ENCODE data around the gene POLA1. TPM values are rescaled to one million over a fixed set of nuclear protein-coding genes. Genes with fewer than 3 reads are reported as not detected.

POLA1 gene
- total and polyA plus RNA-seq, 2 donors: 7.2 to 37.9 TPM

DNA sequence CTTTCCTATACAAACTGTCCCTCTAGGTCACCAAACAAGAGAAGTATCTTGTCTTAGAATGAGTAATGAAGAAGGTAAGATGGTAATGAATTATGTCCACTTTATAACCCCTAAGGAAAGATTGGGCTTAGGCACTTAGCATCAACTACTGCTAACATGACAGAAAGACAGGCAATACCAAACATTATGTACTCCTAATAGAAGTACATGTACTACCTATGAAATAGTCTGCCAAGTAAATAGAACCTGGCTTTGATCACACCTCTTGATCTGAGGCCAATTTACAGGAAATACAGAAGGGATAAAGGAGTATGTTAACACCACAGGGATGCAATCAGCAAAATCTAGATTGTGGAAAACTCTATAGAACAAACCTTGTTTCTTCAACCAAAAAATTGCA is 32.4 kb upstream of the POLA1 start:
- Histone ChIP-seq H3K27ac (ENCODE audit: low read depth) (no peak overlapping the region), H3K4me1 (ENCODE audit: insufficient read depth) (no peaks in the 10 kb centered on the region), H3K4me3 (ENCODE audit: low read depth, low read length) (no peak overlapping the region), H3K36me3 (ENCODE audit: insufficient read depth) (no peaks in the 10 kb centered on the region)
- DNase-seq (ENCODE audit: extremely low spot score): no peak

DNA sequence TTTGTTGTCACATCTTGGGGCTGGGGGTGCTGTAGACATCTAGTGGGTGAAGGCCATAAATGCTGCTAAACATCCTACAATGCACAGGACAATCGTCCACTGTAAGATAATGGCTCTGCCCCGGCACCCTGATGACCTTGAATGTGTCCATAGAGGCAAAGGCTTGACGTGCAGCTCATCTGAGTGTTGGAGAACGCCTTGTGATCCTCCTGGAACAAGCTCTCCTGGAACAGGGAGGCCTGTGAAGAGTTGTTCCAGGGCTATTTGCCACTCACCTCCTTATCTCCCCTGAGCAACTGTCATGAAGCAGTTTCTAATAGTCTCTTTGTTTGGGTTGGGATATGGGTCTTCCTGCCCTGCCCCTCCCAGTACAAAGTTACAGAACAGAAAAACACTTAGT is 31.4 kb upstream of the POLA1 start:
- Histone ChIP-seq H3K4me3 (ENCODE audit: low read depth, low read length) (no peak overlapping the region), H3K4me1 (ENCODE audit: insufficient read depth) (no peaks in the 10 kb centered on the region), H3K36me3 (ENCODE audit: insufficient read depth) (no peaks in the 10 kb centered on the region), H3K27ac (ENCODE audit: low read depth) (no peak overlapping the region)
- no peak for DNase-seq (ENCODE audit: extremely low spot score)
- 75% methylated on average over 4 of the region's 4 CpGs for WGBS

GRCh38 chrX:24668111-24668510 is 25.6 kb upstream of the POLA1 start:
- DNase-seq (ENCODE audit: extremely low spot score): no peak
- Histone ChIP-seq H3K4me1 (ENCODE audit: insufficient read depth) (no peaks in the 10 kb centered on the region), H3K36me3 (ENCODE audit: insufficient read depth) (no peaks in the 10 kb centered on the region), H3K27ac (ENCODE audit: low read depth) (no peak overlapping the region), H3K4me3 (ENCODE audit: low read depth, low read length) (no peak overlapping the region)
- WGBS: 23% methylated on average over 3 of the region's 3 CpGs

DNA sequence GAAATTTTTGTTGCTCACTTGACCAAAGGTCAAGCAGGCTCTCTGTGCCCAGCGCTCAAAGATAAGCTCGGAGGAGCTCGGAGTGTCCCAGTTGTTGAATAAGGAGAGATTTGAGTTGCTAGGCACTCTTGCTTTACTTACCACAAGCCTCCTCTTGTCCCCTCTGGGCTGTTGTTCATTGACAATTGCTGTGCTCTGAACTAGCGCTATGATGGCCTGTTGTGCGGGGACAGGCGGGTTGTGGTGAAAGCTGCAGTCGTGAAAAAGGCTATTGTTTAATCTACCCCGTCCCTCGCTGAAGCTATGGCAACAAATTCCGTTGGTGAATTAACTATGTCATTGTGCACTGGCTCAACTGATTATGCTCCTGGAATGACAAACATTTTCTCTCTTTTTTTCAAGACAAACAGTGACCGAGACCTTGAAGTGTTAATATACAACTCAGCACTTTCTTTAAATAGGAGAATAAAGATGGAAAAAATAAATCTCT is 21.0 kb upstream of the POLA1 start:
- no peak overlapping the region for H3K4me3 ChIP-seq (ENCODE audit: low read depth, low read length)
- no peaks in the 10 kb centered on the region for H3K36me3 ChIP-seq (ENCODE audit: insufficient read depth)
- WGBS: 74% methylated on average over 11 of the region's 11 CpGs
- no peak overlapping the region for H3K27ac ChIP-seq (ENCODE audit: low read depth)
- no peak for DNase-seq (ENCODE audit: extremely low spot score)
- no peaks in the 10 kb centered on the region for H3K4me1 ChIP-seq (ENCODE audit: insufficient read depth)

DNA sequence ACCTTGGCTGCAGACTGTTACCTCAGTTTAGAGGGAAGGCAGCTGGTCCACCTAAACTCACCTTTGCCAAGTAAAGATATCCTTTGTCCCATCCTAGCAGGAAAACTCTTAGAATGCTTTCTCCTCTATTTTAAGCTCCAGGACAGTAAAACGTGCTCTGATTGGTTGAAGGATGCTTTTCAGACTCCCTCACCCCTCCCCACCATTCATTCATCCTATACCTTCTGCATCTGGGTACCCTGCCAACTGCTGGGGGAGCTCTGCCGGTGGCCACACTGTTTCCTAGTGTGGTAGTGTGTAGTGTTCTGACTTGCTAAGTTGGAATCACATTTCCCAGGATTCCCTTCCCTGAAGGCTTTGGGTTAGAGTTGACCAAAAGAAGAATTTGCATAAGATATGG is 20.3 kb upstream of the POLA1 start:
- Histone ChIP-seq H3K36me3 (ENCODE audit: insufficient read depth) (no peaks in the 10 kb centered on the region), H3K4me3 (ENCODE audit: low read depth, low read length) (no peak overlapping the region), H3K27ac (ENCODE audit: low read depth) (no peak overlapping the region), H3K4me1 (ENCODE audit: insufficient read depth) (no peaks in the 10 kb centered on the region)
- 58% methylated on average over 2 of the region's 2 CpGs for WGBS
- DNase-seq (ENCODE audit: extremely low spot score): no peak

DNA sequence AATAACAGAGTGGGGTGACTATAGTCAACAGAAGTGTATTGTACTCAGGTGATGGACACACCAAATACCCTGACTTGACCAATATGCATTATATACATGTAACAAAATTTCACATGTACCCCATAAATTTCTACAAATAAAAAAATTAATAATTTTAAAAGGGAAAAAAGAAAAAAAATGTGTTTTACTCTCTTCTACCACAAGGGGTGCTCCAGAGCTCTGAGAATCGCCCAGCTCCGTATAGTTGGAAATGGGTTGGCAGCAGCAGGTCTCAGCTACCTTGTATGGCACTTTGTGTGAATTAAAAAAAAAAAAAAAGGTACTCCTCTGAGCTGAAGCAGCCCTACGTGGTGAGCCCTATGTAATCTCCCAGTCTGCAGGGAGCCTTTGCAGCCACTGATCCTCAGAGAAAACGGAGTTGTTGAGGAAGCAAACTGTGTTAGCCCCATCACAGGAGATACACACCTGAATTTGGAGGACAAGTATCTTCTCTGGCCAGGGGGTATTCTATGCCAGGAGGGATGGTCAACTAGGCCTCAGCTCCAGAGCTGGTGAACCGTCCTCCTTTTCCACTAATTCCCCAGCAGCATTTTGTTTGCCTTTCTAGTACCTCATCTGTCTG is 17.2 kb upstream of the POLA1 start:
- no peaks in the 10 kb centered on the region for H3K4me1 ChIP-seq (ENCODE audit: insufficient read depth)
- no peak overlapping the region for H3K27ac ChIP-seq (ENCODE audit: low read depth)
- 37% methylated on average over 5 of the region's 5 CpGs for WGBS

DNA sequence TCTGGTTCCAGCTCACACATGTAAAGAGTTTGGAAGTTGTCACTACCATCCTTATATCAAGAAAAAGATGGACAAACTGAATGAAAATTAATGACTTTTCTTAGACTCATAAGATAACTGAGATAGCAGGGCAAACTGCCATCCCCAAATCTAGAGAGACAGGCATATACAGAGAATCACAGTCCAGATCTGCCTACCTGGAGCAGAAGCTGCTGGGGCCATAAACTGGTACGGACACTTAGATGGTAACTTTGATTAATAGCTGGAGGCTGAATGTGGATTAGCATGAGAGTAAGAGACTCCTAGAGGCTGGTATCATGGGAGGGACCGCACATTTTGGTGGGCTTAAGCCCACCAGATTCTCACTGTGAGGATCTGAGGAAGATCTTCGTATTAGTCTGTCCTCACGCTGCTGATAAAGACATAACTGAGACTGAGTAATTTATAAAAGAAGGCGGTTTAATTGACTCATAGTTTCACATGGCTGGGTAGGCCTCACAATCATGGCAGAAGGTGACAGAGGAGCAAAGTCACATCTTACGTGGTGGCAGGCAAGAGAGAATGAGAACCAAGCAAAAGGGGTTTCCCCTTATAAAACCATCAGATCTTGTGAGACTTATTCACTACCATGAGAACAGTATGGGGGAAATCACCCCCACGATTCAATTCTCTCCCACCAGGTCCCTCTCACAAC is 10.8 kb upstream of the POLA1 start:
- Histone ChIP-seq H3K27ac (ENCODE audit: low read depth) (no peak overlapping the region), H3K36me3 (ENCODE audit: insufficient read depth) (no peaks in the 10 kb centered on the region), H3K4me3 (ENCODE audit: low read depth, low read length) (no peak overlapping the region), H3K4me1 (ENCODE audit: insufficient read depth) (no peaks in the 10 kb centered on the region)
- WGBS: 79% methylated on average over 7 of the region's 7 CpGs
- DNase-seq (ENCODE audit: extremely low spot score): no peak

More for the DNA sequence above, 17.2 kb upstream of the POLA1 start:
- Histone ChIP-seq H3K36me3 (ENCODE audit: insufficient read depth) (no peaks in the 10 kb centered on the region), H3K4me3 (ENCODE audit: low read depth, low read length) (no peak overlapping the region)
- no peak for DNase-seq (ENCODE audit: extremely low spot score)

- Histone ChIP-seq H3K27ac (ENCODE audit: low read depth) (no peak overlapping the region), H3K36me3 (ENCODE audit: insufficient read depth) (no peaks in the 10 kb centered on the region), H3K4me1 (ENCODE audit: insufficient read depth) (no peaks in the 10 kb centered on the region), H3K4me3 (ENCODE audit: low read depth, low read length) (no peak overlapping the region)
- no peak for DNase-seq (ENCODE audit: extremely low spot score)
- WGBS: 80% methylated on average over 2 of the region's 2 CpGs
Measured at GRCh38 chrX:24684048-24684447, 9.7 kb upstream of the POLA1 start.

DNA sequence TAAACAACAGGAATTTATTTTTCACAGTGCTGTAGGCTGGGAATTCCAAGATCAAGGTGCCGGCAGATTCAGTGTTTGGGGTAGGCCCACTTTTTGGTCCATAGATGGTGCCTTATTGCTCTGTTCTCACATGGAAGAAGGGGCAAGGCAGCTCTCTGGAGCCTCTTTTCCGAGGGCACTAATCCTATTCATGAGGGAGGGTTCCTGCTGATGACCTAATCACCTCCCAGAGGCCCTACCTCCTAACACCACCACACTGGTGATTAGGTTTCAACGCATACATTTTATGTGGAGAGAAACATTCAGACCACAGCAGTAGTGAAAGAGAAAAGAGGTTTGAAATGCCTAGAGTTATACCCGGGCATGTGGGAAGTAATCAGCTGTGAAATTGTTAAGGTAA is 1.4 kb upstream of the POLA1 start:
- H3K27ac ChIP-seq (ENCODE audit: low read depth): no peak overlapping the region
- WGBS: 61% methylated on average over 4 of the region's 4 CpGs
- no peak overlapping the region for H3K4me3 ChIP-seq (ENCODE audit: low read depth, low read length)
- no peaks in the 10 kb centered on the region for H3K36me3 ChIP-seq (ENCODE audit: insufficient read depth)
- no peaks in the 10 kb centered on the region for H3K4me1 ChIP-seq (ENCODE audit: insufficient read depth)
- no peak for DNase-seq (ENCODE audit: extremely low spot score)

GRCh38 chrX:24694825-24695224 is 1.1 kb downstream of the POLA1 start:
- WGBS: 33% methylated on average over 6 of the region's 6 CpGs
- Histone ChIP-seq H3K27ac (ENCODE audit: low read depth) (no peak overlapping the region), H3K36me3 (ENCODE audit: insufficient read depth) (no peaks in the 10 kb centered on the region), H3K4me3 (ENCODE audit: low read depth, low read length) (no peak overlapping the region), H3K4me1 (ENCODE audit: insufficient read depth) (no peaks in the 10 kb centered on the region)
- DNase-seq (ENCODE audit: extremely low spot score): no peak

DNA sequence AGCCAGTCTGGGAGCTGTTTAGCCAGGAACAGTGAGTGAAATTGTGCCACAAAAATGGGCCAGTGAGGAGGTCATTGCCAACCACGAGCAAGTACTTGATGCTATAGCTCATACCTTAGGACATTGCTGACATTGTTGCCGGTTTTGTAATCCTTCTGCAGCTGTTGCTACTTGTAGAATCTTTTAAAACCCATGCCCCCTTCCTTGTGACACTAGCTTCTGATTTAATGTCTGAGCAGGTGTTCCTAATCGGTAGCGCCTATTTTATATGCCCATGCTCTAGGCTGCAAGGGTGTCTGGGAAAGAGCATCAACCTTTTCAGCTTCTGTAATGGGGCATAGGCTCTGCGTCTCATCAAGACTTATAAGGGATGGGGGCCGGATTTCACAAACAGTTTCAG is 2.6 kb downstream of the POLA1 start:
- Histone ChIP-seq H3K4me1 (ENCODE audit: insufficient read depth) (no peaks in the 10 kb centered on the region), H3K4me3 (ENCODE audit: low read depth, low read length) (no peak overlapping the region), H3K36me3 (ENCODE audit: insufficient read depth) (no peaks in the 10 kb centered on the region), H3K27ac (ENCODE audit: low read depth) (no peak overlapping the region)
- no peak for DNase-seq (ENCODE audit: extremely low spot score)
- 70% methylated on average over 6 of the region's 6 CpGs for WGBS

DNA sequence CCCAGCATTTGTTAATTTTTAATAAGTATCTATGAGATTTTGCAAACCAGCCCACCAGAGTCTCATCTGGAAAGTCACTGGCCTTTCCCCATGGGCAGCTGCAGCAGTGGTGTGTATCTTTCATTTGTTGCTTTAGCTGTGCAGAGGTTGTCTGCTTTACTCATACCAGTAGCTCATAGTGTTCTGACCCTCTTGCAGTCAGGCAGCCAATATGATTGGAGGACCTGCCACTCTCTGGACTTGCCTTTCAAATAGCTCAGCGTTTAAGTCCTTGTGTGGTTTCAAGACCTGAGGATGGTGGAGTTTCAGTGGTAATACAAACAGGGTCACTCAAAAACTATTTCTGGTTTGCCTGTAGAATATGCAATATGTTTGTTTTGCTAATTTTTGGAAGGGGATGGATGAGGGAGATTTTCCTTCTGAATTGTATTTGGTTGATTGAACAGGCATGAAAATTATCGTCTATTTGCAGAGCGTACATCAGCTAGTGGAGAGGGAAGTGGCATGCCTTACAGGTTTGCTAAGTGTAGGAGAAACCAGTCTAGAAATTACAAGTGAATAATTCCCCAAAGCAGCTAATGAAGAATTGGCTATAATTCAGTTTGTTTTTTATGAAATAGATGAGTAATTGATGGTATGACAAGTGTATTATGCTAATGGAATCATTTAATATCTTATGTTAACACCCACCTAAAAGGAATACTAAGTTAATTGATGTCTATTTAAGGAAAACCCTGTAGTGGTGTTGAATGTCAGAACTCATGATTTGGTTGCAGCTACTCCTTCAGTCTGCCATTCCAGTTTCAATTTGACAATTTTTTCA is 8.9 kb downstream of the POLA1 start:
- Histone ChIP-seq H3K27ac (ENCODE audit: low read depth) (no peak overlapping the region), H3K4me1 (ENCODE audit: insufficient read depth) (no peaks in the 10 kb centered on the region), H3K4me3 (ENCODE audit: low read depth, low read length) (no peak overlapping the region), H3K36me3 (ENCODE audit: insufficient read depth) (no peaks in the 10 kb centered on the region)
- no peak for DNase-seq (ENCODE audit: extremely low spot score)
- WGBS: 93% methylated on average over 3 of the region's 3 CpGs

DNA sequence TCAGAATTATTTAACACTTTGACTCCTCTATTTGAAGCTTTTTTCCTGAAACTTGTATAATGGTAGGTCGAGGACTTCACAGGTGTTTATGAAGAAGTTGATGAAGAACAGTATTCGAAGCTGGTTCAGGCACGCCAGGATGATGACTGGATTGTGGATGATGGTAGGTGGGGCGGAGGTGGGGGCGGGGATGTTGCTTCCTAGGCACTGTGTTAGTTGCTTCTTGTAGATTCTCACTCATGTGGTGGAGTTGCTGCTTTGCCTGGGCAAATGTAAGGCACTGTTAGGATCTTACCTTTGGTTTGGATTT is 9.4 kb downstream of the POLA1 start:
- no peak overlapping the region for H3K4me3 ChIP-seq (ENCODE audit: low read depth, low read length)
- H3K4me1 ChIP-seq (ENCODE audit: insufficient read depth): no peaks in the 10 kb centered on the region
- H3K36me3 ChIP-seq (ENCODE audit: insufficient read depth): no peaks in the 10 kb centered on the region
- no peak for DNase-seq (ENCODE audit: extremely low spot score)
- no peak overlapping the region for H3K27ac ChIP-seq (ENCODE audit: low read depth)
- WGBS: 91% methylated on average over 5 of the region's 5 CpGs

GRCh38 chrX:24718771-24719170 is 25.1 kb downstream of the POLA1 start:
- H3K4me1 ChIP-seq (ENCODE audit: insufficient read depth): no peaks in the 10 kb centered on the region
- no peak overlapping the region for H3K27ac ChIP-seq (ENCODE audit: low read depth)
- no peak overlapping the region for H3K4me3 ChIP-seq (ENCODE audit: low read depth, low read length)
- 91% methylated on average over 4 of the region's 4 CpGs for WGBS
- DNase-seq (ENCODE audit: extremely low spot score): no peak
- no peaks in the 10 kb centered on the region for H3K36me3 ChIP-seq (ENCODE audit: insufficient read depth)

All from urinary bladder (tissue), 4 donors.